ENCODE measurements around the gene CNPY3.
A peak's percentile ranks its signal among the peaks of the same experiment; 100 is the strongest.
"Not testable (repeated sequence)": the region's sequence is repeated elsewhere in the genome, so short reads cannot be mapped to it uniquely, and the experiment has no call there.

Gene CNPY3

DNA sequence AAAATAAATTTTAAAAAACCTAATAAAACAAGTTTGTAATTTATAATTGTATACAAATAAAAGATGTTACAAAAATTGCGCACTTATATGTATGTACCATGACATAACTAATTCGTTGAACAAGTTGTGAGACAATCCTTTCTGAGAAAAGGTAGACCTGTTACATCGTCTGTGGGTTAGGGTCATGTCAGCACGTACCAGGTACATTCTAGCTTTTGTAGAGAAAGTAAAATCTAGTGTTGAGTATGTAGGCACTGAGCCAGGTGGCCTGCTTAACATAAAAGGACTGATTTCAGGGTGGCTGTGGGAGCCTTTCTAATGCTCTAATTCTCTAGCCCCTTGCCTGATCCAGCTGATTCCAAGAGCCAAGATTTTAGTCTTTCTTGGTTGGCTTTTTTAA is 39.5 kb upstream of the CNPY3 start:
- Histone ChIP-seq H4K20me1 (ENCODE audit: insufficient read depth, low read length) (peaks cover 1% of the 10 kb centered on the region; the same call in 1 of the 2 replicates), H3K79me2 (ENCODE audit: insufficient read depth, low read length) (peaks cover 18% of the 10 kb centered on the region), H3K9ac (ENCODE audit: low read depth, low read length) (peak overlapping the region; percentile 78), H3K4me3 (ENCODE audit: low read depth in 1 of 2, low read length in 2 of 2) (peak overlapping the region; percentile 39 to 81; a peak in 3 of 4 replicates), H3K27me3 (ENCODE audit: insufficient read depth, low read length, poor library complexity) (no peaks in the 10 kb centered on the region), H3K4me1 (ENCODE audit: insufficient read depth, low read length) (peaks cover 36% of the 10 kb centered on the region), H3K27ac (ENCODE audit: low read length) (peak overlapping the region; percentile 88), H3K36me3 (ENCODE audit: insufficient read depth, low read length) (peaks cover 31% of the 10 kb centered on the region), H3K4me2 (ENCODE audit: insufficient read depth, low read length) (peak overlapping the region; percentile 73), H3K9me3 (ENCODE audit: insufficient read depth, low read length, severe bottlenecking) (no peaks in the 10 kb centered on the region), H2AFZ (ENCODE audit: low read depth, low read length) (0 out of 2 replicates have a peak overlapping the region, but pooled peaks have one; percentile 91)
- ATAC-seq (ENCODE audit: insufficient read depth, low read depth) (0 out of 3 replicates have a peak, but pooled peaks have one; percentile 10), DNase-seq (no peak)
- TF ChIP-seq EZH2 (IDR thresholded peaks at IDR 0.05; ENCODE audit: borderline replicate concordance, low read depth, low read length, severe bottlenecking): no peak
- TF ChIP-seq, protein P1, sequence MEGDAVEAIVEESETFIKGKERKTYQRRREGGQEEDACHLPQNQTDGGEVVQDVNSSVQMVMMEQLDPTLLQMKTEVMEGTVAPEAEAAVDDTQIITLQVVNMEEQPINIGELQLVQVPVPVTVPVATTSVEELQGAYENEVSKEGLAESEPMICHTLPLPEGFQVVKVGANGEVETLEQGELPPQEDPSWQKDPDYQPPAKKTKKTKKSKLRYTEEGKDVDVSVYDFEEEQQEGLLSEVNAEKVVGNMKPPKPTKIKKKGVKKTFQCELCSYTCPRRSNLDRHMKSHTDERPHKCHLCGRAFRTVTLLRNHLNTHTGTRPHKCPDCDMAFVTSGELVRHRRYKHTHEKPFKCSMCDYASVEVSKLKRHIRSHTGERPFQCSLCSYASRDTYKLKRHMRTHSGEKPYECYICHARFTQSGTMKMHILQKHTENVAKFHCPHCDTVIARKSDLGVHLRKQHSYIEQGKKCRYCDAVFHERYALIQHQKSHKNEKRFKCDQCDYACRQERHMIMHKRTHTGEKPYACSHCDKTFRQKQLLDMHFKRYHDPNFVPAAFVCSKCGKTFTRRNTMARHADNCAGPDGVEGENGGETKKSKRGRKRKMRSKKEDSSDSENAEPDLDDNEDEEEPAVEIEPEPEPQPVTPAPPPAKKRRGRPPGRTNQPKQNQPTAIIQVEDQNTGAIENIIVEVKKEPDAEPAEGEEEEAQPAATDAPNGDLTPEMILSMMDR (IDR thresholded peaks at IDR 0.05; ENCODE audit: borderline replicate concordance, extremely low read depth, low read length, poor library complexity, severe bottlenecking): no peak

DNA sequence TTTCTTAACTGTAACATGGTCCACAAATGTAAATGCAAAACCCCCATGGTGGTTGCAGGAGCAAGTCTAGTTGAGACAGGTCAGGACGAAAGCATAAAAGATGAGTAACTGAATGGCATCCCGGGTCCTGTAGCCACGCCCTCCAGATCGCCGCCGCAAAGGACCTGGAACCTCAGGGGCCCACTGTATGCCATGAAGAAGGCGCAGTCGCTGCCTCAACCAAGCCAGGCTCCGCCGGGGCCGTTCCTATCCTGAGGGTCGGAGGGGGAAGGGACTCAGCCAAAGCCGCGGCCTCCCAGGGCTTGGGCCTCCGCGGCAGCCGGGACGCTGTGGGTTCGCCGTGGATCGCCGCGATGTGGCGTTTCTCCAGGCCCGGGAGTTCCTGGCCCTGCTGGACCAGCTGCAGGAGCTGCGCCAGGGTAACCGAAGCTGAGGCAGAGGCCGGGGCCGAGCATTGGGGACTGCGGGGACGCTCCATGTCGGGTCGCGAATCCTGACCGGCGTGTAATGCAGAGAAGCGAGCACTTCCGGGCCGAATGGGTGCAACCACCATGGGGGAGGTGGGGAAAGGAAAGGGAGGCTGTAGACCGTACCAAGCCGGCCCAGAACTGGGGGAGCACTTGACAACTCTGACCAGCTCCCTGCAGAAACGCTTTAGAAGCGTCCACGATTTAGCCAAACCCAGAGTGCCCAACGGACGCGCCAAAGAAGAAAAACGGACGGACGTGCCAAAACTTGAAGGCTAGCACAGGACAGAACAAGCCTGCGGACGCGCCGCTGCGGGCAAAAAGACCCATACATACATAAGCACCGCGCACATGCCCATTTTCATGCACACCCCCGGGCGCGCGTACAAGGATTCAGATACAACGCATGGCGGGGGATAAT is 38.7 kb upstream of the CNPY3 start:
- Histone ChIP-seq H3K79me2 (ENCODE audit: insufficient read depth, low read length) (peaks cover 15% of the 10 kb centered on the region), H3K4me2 (ENCODE audit: insufficient read depth, low read length) (peak overlapping the region; percentile 73), H4K20me1 (ENCODE audit: insufficient read depth, low read length) (no peaks in the 10 kb centered on the region), H3K27me3 (ENCODE audit: insufficient read depth, low read length, poor library complexity) (no peaks in the 10 kb centered on the region), H3K27ac (ENCODE audit: low read length) (peak overlapping the region; percentile 88), H3K36me3 (ENCODE audit: insufficient read depth, low read length) (peaks cover 23% of the 10 kb centered on the region), H3K4me3 (ENCODE audit: low read depth in 1 of 2, low read length in 2 of 2) (peak overlapping the region; percentile 39 to 81; a peak in 3 of 4 replicates), H3K9ac (ENCODE audit: low read depth, low read length) (peak overlapping the region; percentile 78), H3K9me3 (ENCODE audit: insufficient read depth, low read length, severe bottlenecking) (no peaks in the 10 kb centered on the region), H3K4me1 (ENCODE audit: insufficient read depth, low read length) (peaks cover 34% of the 10 kb centered on the region), H2AFZ (ENCODE audit: low read depth, low read length) (peak overlapping the region; percentile 91)
- TF ChIP-seq, protein P1 (IDR thresholded peaks at IDR 0.05; ENCODE audit: borderline replicate concordance, extremely low read depth, low read length, poor library complexity, severe bottlenecking): no peak
- no peak for TF ChIP-seq EZH2 (IDR thresholded peaks at IDR 0.05; ENCODE audit: borderline replicate concordance, low read depth, low read length, severe bottlenecking)
- ATAC-seq (ENCODE audit: insufficient read depth, low read depth) (peak; percentile 91), DNase-seq (peak; percentile 94)

DNA sequence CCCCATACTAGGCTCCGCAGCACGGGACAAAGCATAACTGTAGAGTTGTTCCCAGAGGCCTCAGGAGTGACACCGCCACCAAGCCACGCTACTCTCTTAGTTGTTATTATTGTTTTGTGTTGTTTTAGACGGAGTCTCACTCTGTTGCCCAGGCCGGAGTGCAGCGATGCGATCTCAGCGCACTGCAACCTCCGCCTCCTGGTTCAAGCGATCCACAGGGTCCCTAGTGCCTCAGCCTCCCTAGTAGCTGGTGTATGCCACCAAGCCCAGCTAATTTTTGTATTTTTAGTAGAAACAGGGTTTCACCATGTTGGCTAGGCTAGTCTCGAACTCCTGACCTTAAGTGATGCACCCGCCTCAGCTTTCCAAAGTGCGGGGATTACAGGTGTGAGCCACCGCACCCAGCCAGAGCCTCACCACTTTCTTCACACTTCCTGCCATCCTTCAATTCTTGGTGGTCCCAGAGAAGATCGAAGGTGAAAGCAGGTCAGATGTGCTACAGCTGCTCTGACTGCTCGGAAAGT is 38.0 kb upstream of the CNPY3 start:
- TF ChIP-seq, protein P1 (IDR thresholded peaks at IDR 0.05; ENCODE audit: borderline replicate concordance, extremely low read depth, low read length, poor library complexity, severe bottlenecking): no peak
- TF ChIP-seq EZH2 (IDR thresholded peaks at IDR 0.05; ENCODE audit: borderline replicate concordance, low read depth, low read length, severe bottlenecking): no peak

DNA sequence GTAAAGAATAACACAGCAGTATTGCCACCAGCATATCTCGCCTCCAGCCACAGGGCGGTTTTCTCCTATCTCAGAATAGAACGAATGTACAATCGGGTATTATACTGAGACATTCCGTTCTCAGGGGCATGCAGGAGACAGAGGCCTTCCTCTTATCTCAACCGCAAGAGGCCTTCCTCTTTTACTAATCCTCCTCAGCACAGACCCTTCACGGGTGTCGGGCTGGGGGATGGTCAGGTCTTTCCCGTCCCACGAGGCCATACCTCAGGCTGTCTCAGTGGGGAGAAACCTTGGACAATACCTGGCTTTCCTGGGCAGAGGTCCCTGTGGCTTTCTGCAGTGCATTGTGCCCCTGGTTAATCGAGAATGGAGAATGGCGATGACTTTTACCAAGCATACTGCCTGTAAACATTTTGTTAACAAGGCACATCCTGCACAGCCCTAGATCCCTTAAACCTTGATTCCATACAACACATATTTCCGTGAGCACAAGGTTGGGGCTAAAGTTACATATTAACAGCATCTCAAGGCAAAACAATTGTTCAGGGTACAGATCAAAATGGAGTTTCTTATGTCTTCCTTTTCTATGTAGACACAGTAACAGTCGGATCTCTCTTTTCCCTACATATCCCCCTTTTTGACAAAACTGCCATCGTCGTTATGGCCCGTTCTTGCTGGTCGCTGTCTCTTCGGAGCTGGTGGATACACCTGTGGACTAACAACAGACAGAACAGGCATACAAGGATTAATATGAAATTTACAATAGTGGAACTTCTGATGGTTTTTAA is 35.0 kb upstream of the CNPY3 start:
- not testable (repeated sequence) for H3K9ac ChIP-seq (ENCODE audit: low read depth, low read length); H3K9me3 ChIP-seq (ENCODE audit: insufficient read depth, low read length, severe bottlenecking); H3K4me2 ChIP-seq (ENCODE audit: insufficient read depth, low read length); H3K27me3 ChIP-seq (ENCODE audit: insufficient read depth, low read length, poor library complexity); DNase-seq; H2AFZ ChIP-seq (ENCODE audit: low read depth, low read length); H3K27ac ChIP-seq (ENCODE audit: low read length); H3K36me3 ChIP-seq (ENCODE audit: insufficient read depth, low read length); H4K20me1 ChIP-seq (ENCODE audit: insufficient read depth, low read length); ATAC-seq (ENCODE audit: insufficient read depth, low read depth); H3K4me3 ChIP-seq (ENCODE audit: low read depth in 1 of 2, low read length in 2 of 2)
- Histone ChIP-seq H3K4me1 (ENCODE audit: insufficient read depth, low read length) (peaks cover 26% of the 10 kb centered on the region), H3K79me2 (ENCODE audit: insufficient read depth, low read length) (peaks cover 11% of the 10 kb centered on the region)

More for the DNA sequence above, 38.0 kb upstream of the CNPY3 start:
- DNase-seq (no peak), ATAC-seq (ENCODE audit: insufficient read depth, low read depth) (no peak)
- Histone ChIP-seq H4K20me1 (ENCODE audit: insufficient read depth, low read length) (no peaks in the 10 kb centered on the region), H3K27me3 (ENCODE audit: insufficient read depth, low read length, poor library complexity) (no peaks in the 10 kb centered on the region), H3K36me3 (ENCODE audit: insufficient read depth, low read length) (peaks cover 16% of the 10 kb centered on the region), H3K79me2 (ENCODE audit: insufficient read depth, low read length) (peaks cover 11% of the 10 kb centered on the region), H3K9me3 (ENCODE audit: insufficient read depth, low read length, severe bottlenecking) (no peaks in the 10 kb centered on the region), H3K4me1 (ENCODE audit: insufficient read depth, low read length) (peaks cover 31% of the 10 kb centered on the region), H3K4me2 (ENCODE audit: insufficient read depth, low read length) (peak overlapping the region; percentile 73), H3K27ac (ENCODE audit: low read length) (peak overlapping the region; percentile 88), H3K4me3 (ENCODE audit: low read depth in 1 of 2, low read length in 2 of 2) (peak overlapping the region; percentile 39 to 81; a peak in 3 of 4 replicates), H3K9ac (ENCODE audit: low read depth, low read length) (peak overlapping the region; percentile 78), H2AFZ (ENCODE audit: low read depth, low read length) (peak overlapping the region; percentile 91)
